IgD-negative memory B cell (primary cell): ENCODE measurements around the gene COL20A1. TPM values are rescaled to one million over a fixed set of nuclear protein-coding genes. Genes with fewer than 3 reads are reported as not detected.
A peak's percentile ranks its signal among the peaks of the same experiment; 100 is the strongest.
"Not testable (repeated sequence)": the region's sequence is repeated elsewhere in the genome, so short reads cannot be mapped to it uniquely, and the experiment has no call there.

ENCODE experiments used
- H3K27ac Mint-ChIP-seq, 3 donors: one replicate each; pipeline ENCODE4 v1.8.0; 2020 to 2022; ENCODE audit warnings: mild to moderate bottlenecking in 3 of 3, mixed read lengths in 3 of 3, moderate library complexity in 1 of 3
- H3K27me3 Mint-ChIP-seq: one replicate; pipeline ENCODE4 v1.8.0; 2021; ENCODE audit warnings: mixed read lengths
- H3K36me3 Mint-ChIP-seq: one replicate; pipeline ENCODE4 v1.8.0; 2020; ENCODE audit warnings: mild to moderate bottlenecking, mixed read lengths
- H3K4me1 Mint-ChIP-seq, 3 donors: one replicate each; pipeline ENCODE4 v1.8.0; 2020 to 2022; ENCODE audit warnings: mixed read lengths in 3 of 3, mild to moderate bottlenecking in 1 of 3
- H3K4me3 Mint-ChIP-seq, 4 donors: one replicate each; pipeline ENCODE4 v1.8.0; 2020 to 2022; ENCODE audit warnings: mild to moderate bottlenecking in 4 of 4, mixed read lengths in 4 of 4, moderate library complexity in 3 of 4
- H3K9me3 Mint-ChIP-seq, 3 donors: one replicate each; pipeline ENCODE4 v1.8.0; 2020 to 2021; ENCODE audit warnings: mixed read lengths in 3 of 3, mild to moderate bottlenecking in 1 of 3
- polyA plus RNA-seq: library from polyadenylated mRNA; unstranded; fragments of 300-500 nt; fragmentation: Illumina TruSeq; gene quantifications from one replicate; pipeline ENCODE4 v1.2.3, GENCODE V29; 2021

The COL20A1 gene
- polyA plus RNA-seq, 1 donor from 2014 or later = not detected

- Mint-ChIP-seq H3K9me3 (peaks cover 3 to 8% (median 7%) of the 10 kb centered on the region in 3 donors), H3K4me3 (no peak overlapping the region), H3K27ac (no peak overlapping the region), H3K4me1 (peaks cover 0 to 4% (median 2%) of the 10 kb centered on the region in 3 donors), H3K27me3 (peaks cover 4% of the 10 kb centered on the region), H3K36me3 (no peaks in the 10 kb centered on the region)
Observed at GRCh38 chr20:63329331-63330083, 36.5 kb downstream of the COL20A1 start.

GRCh38 chr20:63330084-63330760, 37.2 kb downstream of the COL20A1 start:
- H3K9me3 Mint-ChIP-seq = peaks cover 3 to 8% (median 7%) of the 10 kb centered on the region in 3 donors
- peaks cover 4% of the 10 kb centered on the region for H3K27me3 Mint-ChIP-seq
- no peaks in the 10 kb centered on the region for H3K36me3 Mint-ChIP-seq
- no peak overlapping the region for H3K4me3 Mint-ChIP-seq
- no peak overlapping the region for H3K27ac Mint-ChIP-seq
- H3K4me1 Mint-ChIP-seq = peaks cover 0 to 4% (median 2%) of the 10 kb centered on the region in 3 donors

DNA sequence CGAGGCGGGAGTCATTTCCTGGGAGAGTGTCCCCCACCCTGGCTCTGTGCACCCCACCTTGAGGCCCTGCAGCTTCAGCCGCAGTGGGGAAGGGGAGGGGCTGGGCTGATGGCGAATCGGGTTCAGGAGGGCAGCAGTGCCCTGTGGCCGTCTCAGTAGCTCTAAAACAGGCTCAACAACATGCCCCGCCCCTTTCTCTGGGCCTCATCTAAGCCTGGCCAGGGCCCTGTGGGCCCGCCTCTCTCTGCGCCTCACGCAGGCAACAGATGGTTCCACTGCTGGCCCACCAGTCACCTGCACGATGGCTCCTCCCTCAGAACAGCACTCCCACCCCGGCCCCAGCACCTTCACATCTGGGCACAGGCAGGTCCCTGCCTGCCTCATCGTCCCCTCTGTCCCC, 38.0 kb downstream of the COL20A1 start:
- peaks cover 6% of the 10 kb centered on the region for H3K27me3 Mint-ChIP-seq
- peaks cover 0 to 4% (median 2%) of the 10 kb centered on the region in 3 donors for H3K4me1 Mint-ChIP-seq
- peaks cover 3 to 8% (median 7%) of the 10 kb centered on the region in 3 donors for H3K9me3 Mint-ChIP-seq
- no peak overlapping the region for H3K27ac Mint-ChIP-seq
- H3K36me3 Mint-ChIP-seq = no peaks in the 10 kb centered on the region
- no peak overlapping the region for H3K4me3 Mint-ChIP-seq

GRCh38 chr20:63331741-63332400, 38.9 kb downstream of the COL20A1 start:
- Mint-ChIP-seq H3K27ac (peak overlapping the region in 1 of 3 donors; percentile 57), H3K4me3 (no peak overlapping the region), H3K27me3 (peaks cover 11% of the 10 kb centered on the region), H3K36me3 (no peaks in the 10 kb centered on the region), H3K9me3 (peaks cover 3 to 8% (median 7%) of the 10 kb centered on the region in 3 donors), H3K4me1 (peaks cover 0 to 3% (median 2%) of the 10 kb centered on the region in 3 donors)

- H3K36me3 Mint-ChIP-seq = no peaks in the 10 kb centered on the region
Observed at GRCh38 chr20:63332488-63333240, 39.7 kb downstream of the COL20A1 start.

GRCh38 chr20:63333241-63333836, 40.4 kb downstream of the COL20A1 start:
- no peaks in the 10 kb centered on the region for H3K4me1 Mint-ChIP-seq
- peaks cover 14% of the 10 kb centered on the region for H3K27me3 Mint-ChIP-seq
- H3K27ac Mint-ChIP-seq = no peak overlapping the region
- H3K9me3 Mint-ChIP-seq = peaks cover 3 to 8% (median 8%) of the 10 kb centered on the region in 3 donors
- no peaks in the 10 kb centered on the region for H3K36me3 Mint-ChIP-seq
- H3K4me3 Mint-ChIP-seq = no peak overlapping the region

More at GRCh38 chr20:63332488-63333240, 39.7 kb downstream of the COL20A1 start:
- H3K9me3 Mint-ChIP-seq = peaks cover 3 to 8% (median 7%) of the 10 kb centered on the region in 3 donors
- no peaks in the 10 kb centered on the region for H3K4me1 Mint-ChIP-seq
- no peak overlapping the region for H3K4me3 Mint-ChIP-seq
- H3K27me3 Mint-ChIP-seq = peaks cover 14% of the 10 kb centered on the region
- peak overlapping the region in 1 of 3 donors; percentile 57 for H3K27ac Mint-ChIP-seq

DNA sequence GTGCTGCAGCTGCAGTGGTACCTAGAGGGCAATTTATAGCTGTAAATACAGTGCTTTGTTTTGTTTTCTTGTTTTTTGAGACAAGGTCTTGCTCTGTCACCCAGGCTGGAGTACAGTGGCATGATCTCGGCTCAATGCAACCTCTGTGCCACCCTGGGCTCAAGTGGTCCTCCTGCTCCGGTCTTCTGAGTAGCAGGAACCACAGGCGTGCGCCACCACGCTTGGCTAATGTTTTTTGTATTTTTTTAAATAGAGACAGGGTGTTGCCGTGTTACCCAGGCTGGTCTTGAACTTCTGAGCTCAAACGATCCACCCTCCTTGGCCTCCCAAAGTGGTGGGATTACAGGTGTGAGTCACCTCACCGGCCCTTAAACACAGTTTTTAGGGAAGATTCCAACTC, 41.4 kb downstream of the COL20A1 start:
- Mint-ChIP-seq H3K4me3 (no peak overlapping the region), H3K4me1 (no peaks in the 10 kb centered on the region), H3K36me3 (no peaks in the 10 kb centered on the region), H3K9me3 (peaks cover 3 to 12% (median 9%) of the 10 kb centered on the region in 3 donors), H3K27me3 (peaks cover 14% of the 10 kb centered on the region), H3K27ac (no peak overlapping the region)

GRCh38 chr20:63335060-63335459, 42.1 kb downstream of the COL20A1 start:
- peaks cover 14% of the 10 kb centered on the region for H3K27me3 Mint-ChIP-seq
- H3K4me3 Mint-ChIP-seq, H3K36me3 Mint-ChIP-seq, H3K4me1 Mint-ChIP-seq, H3K27ac Mint-ChIP-seq: not testable (repeated sequence)
- H3K9me3 Mint-ChIP-seq = peaks cover 5 to 14% (median 6%) of the 10 kb centered on the region in 3 donors

GRCh38 chr20:63335711-63336110, 42.7 kb downstream of the COL20A1 start:
- H3K27me3 Mint-ChIP-seq = peaks cover 14% of the 10 kb centered on the region
- no peaks in the 10 kb centered on the region for H3K36me3 Mint-ChIP-seq
- H3K27ac Mint-ChIP-seq = no peak overlapping the region
- no peaks in the 10 kb centered on the region for H3K4me1 Mint-ChIP-seq
- no peak overlapping the region for H3K4me3 Mint-ChIP-seq
- peaks cover 5 to 14% (median 6%) of the 10 kb centered on the region in 3 donors for H3K9me3 Mint-ChIP-seq

GRCh38 chr20:63336232-63336752, 43.3 kb downstream of the COL20A1 start:
- no peaks in the 10 kb centered on the region for H3K4me1 Mint-ChIP-seq
- H3K36me3 Mint-ChIP-seq = no peaks in the 10 kb centered on the region
- no peak overlapping the region for H3K4me3 Mint-ChIP-seq
- no peak overlapping the region for H3K27ac Mint-ChIP-seq
- peaks cover 15% of the 10 kb centered on the region for H3K27me3 Mint-ChIP-seq
- peaks cover 5 to 14% (median 6%) of the 10 kb centered on the region in 3 donors for H3K9me3 Mint-ChIP-seq

DNA sequence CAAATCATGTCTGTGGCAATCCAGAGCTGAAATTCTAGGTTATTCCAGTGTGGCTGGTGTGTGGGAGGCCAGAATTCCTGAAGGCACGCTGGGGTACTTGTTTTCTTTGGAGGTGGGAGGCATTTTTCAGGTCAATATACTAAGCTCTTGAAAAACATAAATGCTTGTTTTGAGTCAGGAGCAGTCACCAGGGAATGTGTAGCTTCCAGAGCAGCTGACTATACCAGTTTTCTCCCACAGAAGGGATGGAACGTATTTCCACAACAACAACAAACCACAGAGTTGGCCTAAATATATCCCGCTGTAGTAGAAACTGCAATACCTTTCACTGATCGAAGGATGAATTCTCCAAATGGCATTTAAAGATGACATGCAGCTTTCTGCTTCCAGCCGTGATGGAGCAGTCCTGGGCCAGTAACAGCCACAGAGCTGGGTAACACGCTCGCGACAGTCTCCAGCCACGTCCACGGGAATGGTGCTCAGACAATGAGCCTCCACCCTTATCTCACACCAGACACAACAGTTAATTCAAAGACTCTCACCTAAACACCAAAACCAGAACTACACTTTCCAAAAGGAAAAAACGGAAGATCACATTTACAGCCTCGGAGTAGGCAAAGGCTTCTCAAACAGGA, 44.9 kb downstream of the COL20A1 start:
- Mint-ChIP-seq H3K27ac (peak overlapping the region in 1 of 3 donors; percentile 51), H3K36me3 (no peaks in the 10 kb centered on the region), H3K9me3 (peaks cover 2 to 7% (median 6%) of the 10 kb centered on the region in 3 donors), H3K4me1 (no peaks in the 10 kb centered on the region), H3K4me3 (no peak overlapping the region), H3K27me3 (peaks cover 21% of the 10 kb centered on the region)

DNA sequence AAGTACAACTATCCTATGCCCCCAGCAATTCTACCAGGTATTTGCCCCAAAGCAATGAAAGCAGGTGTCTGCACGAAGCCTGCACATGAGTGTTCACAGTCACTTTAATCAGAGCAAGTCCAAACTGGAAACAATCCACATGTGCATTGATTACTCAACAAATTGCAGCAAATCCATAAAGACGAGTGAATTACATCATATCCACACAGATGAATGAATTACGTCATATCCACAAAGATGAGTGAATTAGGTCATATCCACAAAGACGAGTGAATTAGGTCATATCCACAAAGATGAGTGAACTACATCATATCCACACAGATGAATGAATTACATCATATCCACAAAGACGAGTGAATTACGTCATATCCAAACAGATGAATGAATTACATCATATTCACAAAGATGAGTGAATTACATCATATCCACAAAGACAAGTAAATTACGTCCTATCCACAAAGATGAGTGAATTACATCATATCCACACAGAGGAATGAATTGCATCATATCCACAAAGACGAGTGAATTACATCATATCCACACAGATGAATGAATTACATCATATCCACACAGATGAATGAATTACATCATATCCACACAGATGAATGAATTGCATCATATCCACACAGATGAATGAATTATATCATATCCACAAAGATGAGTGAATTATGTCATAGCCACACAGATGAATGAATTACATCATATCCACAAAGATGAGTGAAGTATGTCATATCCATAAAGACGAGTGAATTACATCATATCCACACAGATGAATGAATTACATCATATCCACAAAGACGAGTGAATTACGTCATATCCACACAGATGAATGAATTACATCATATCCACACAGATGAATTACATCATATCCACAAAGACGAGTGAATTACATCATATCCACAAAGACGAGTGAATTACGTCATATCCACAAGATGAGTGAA, 46.4 kb downstream of the COL20A1 start:
- not testable (repeated sequence) for H3K4me3 Mint-ChIP-seq, H3K4me1 Mint-ChIP-seq, H3K27ac Mint-ChIP-seq, H3K9me3 Mint-ChIP-seq, H3K36me3 Mint-ChIP-seq
- H3K27me3 Mint-ChIP-seq = peaks cover 21% of the 10 kb centered on the region

- H3K27me3 Mint-ChIP-seq = peaks cover 21% of the 10 kb centered on the region
- not testable (repeated sequence) for H3K36me3 Mint-ChIP-seq, H3K4me1 Mint-ChIP-seq, H3K27ac Mint-ChIP-seq, H3K4me3 Mint-ChIP-seq, H3K9me3 Mint-ChIP-seq
Observed at GRCh38 chr20:63340158-63340688, 47.2 kb downstream of the COL20A1 start.
